Measurements from ENCODE around the gene PCSK1N. TPM values are rescaled to one million over a fixed set of nuclear protein-coding genes. Genes with fewer than 3 reads are reported as not detected.
A peak's percentile ranks its signal among the peaks of the same experiment; 100 is the strongest.

PCSK1N gene
- total RNA-seq, 1 donor: not detected

DNA sequence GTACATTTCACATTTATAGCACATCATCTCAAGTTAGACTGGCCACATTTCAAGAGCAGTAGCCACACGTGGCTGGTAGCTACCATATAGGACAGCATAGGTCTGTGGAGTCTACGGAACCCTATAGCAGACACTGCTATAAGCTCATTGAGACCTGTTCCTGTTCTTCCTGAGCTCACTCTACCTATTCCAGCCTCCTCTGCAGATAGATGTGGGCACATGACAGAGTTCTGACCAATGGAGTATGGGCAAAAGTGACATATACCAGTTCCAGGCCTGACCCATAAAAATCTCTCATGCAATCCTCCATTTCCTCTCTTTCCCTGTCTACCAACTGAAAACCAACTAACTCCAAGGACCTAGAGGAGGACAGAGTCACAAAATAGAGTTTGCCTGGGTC, 37.1 kb downstream of the PCSK1N start:
- no peak for DNase-seq (ENCODE audit: low read depth)
- H3K4me3 ChIP-seq (ENCODE audit: low read depth, low read length): no peak overlapping the region
- TF ChIP-seq, protein P1, sequence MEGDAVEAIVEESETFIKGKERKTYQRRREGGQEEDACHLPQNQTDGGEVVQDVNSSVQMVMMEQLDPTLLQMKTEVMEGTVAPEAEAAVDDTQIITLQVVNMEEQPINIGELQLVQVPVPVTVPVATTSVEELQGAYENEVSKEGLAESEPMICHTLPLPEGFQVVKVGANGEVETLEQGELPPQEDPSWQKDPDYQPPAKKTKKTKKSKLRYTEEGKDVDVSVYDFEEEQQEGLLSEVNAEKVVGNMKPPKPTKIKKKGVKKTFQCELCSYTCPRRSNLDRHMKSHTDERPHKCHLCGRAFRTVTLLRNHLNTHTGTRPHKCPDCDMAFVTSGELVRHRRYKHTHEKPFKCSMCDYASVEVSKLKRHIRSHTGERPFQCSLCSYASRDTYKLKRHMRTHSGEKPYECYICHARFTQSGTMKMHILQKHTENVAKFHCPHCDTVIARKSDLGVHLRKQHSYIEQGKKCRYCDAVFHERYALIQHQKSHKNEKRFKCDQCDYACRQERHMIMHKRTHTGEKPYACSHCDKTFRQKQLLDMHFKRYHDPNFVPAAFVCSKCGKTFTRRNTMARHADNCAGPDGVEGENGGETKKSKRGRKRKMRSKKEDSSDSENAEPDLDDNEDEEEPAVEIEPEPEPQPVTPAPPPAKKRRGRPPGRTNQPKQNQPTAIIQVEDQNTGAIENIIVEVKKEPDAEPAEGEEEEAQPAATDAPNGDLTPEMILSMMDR (IDR thresholded peaks at IDR 0.05; ENCODE audit: insufficient read depth, low read depth, low read length): no peak

DNA sequence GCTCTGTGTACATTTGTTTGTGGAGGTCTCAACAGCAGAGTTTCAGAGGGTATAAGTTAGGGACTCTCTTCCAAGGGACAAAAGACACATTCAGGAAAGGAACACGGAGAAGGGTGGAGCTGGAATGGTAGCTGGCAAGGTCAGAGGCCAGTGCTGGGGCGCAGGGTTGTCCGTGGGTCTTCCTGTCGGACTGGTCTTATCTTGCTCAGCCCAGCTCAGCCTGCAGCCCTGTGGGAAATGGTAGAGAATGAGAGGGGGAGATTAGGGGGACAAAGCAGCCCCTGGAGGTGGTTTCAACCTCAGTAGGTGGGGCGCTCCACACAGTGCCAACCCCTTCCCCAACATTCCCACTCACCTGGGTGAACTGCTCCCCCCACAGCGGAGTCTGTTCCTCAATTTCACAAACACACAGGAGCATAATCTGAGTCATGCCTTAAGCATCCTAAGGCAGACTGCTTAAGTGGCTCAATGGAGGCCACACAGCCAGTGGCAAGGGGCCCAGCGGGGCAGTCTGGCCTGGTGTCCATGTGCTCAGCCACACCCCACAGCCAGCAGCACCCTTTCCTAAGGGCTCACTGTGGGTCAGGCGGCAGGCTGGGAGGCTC, 40.4 kb downstream of the PCSK1N start:
- no peak overlapping the region for H3K4me3 ChIP-seq (ENCODE audit: low read depth, low read length)
- DNase-seq (ENCODE audit: low read depth): peak; percentile 69
- TF ChIP-seq, protein P1 (IDR thresholded peaks at IDR 0.05; ENCODE audit: insufficient read depth, low read depth, low read length): no peak

DNA sequence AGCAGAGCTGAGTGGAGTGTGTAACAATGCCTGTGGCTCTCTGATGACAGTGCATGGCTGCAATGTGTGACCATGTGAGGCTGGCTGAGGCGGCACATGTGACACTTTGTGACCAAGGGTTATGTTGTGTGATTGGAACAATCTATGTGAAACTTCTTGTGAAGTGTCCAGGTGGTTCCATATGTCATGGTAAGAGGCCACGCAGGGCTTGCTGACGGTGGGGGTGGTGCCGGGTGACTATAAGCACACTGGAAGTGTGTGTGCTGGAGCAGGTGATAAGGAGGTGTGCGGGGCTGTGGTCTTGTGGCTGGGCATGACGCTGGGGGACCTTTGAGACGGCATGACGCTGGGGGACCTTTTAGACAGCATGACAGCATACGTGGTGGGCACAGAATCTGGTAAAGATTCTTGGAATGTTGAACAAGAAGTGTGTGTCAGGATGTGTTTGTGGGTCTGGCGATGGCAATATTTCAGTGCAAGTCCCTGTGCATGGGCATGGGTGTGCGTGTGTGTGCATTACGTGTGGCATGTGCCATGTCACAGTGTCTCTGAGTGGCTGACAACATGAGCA, 41.0 kb downstream of the PCSK1N start:
- TF ChIP-seq, protein P1 (IDR thresholded peaks at IDR 0.05; ENCODE audit: insufficient read depth, low read depth, low read length): no peak
- DNase-seq (ENCODE audit: low read depth): no peak
- no peak overlapping the region for H3K4me3 ChIP-seq (ENCODE audit: low read depth, low read length)

DNA sequence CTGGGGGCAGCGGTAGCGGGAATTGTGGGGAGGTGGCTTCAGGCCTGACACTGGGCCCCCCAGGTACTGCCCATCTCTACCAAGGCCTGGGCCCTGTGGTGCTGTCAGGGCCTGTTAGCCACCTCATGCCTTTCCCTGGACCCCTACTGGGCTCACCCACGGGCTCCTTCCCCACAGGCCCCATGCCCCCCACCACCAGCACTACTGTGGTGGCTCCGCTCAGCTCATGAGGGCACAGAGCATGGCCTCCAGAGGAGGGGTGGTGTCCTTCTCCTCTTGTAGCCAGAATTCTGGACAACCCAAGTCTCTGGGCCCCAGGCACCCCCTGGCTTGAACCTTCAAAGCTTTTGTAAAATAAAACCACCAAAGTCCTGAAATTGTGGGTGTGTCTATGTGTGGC, 41.5 kb downstream of the PCSK1N start:
- H3K4me3 ChIP-seq (ENCODE audit: low read depth, low read length): no peak overlapping the region
- no peak for DNase-seq (ENCODE audit: low read depth)
- TF ChIP-seq, protein P1 (IDR thresholded peaks at IDR 0.05; ENCODE audit: insufficient read depth, low read depth, low read length): no peak

DNA sequence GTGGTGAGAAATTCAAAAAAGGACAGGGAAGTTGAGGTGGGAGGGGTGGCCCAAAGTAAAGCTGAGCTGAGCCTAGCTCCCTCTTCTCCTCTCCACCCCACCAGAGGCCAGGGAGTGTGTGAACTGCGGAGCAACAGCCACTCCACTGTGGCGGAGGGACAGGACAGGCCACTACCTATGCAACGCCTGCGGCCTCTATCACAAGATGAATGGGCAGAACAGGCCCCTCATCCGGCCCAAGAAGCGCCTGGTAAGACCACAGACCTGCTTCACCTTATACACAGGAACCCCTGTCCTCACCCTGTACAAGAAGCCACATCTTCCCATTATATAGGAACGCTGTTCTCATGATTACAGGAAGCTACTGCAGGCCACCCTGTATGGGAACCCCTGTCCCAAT, 43.2 kb downstream of the PCSK1N start:
- TF ChIP-seq, protein P1 (IDR thresholded peaks at IDR 0.05; ENCODE audit: insufficient read depth, low read depth, low read length): no peak
- no peak for DNase-seq (ENCODE audit: low read depth)
- no peak overlapping the region for H3K4me3 ChIP-seq (ENCODE audit: low read depth, low read length)

DNA sequence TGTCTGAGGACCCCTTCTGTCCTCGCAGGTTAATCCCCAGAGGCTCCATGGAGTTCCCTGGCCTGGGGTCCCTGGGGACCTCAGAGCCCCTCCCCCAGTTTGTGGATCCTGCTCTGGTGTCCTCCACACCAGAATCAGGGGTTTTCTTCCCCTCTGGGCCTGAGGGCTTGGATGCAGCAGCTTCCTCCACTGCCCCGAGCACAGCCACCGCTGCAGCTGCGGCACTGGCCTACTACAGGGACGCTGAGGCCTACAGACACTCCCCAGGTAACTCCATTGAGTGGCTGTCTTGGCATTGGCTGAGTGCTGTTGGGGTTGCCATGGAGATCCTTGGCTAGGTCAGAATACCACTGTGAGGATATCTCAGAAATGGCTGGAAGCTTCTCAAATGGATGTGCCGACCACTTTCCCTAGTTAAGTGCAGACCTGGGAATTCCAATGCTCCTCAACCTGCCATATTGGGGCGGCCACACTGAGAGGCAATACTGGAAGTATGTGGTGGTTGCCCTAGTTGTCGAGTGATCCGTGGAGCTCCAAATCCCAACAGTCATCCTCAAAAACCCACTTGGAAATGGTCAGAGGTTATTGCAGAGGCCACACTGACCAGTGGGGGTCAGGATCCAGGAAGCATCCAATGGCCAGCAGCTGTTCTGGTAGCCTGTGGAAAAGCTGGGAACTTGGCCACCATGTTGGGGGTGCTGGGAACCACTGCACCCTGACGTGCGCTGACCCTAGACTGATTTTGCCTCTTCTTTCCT, 44.2 kb downstream of the PCSK1N start:
- no peak for DNase-seq (ENCODE audit: low read depth)
- no peak overlapping the region for H3K4me3 ChIP-seq (ENCODE audit: low read depth, low read length)
- TF ChIP-seq, protein P1 (IDR thresholded peaks at IDR 0.05; ENCODE audit: insufficient read depth, low read depth, low read length): no peak
